Ovary (tissue), 9 donors: ENCODE results near the gene C18orf32. TPM values are rescaled to one million over a fixed set of nuclear protein-coding genes. Genes with fewer than 3 reads are reported as not detected.
"Not testable (repeated sequence)": the region's sequence is repeated elsewhere in the genome, so short reads cannot be mapped to it uniquely, and the experiment has no call there.

Experiments used
- DNase-seq, 5 donors: peaks; one replicate each; pipeline ENCODE4 v3.0.0-alpha.2; 2019 to 2020
- H3K27ac ChIP-seq, 2 donors: fragments of 200-600 bp; one replicate each; pipeline versions ENCODE4 v1.5.1 to v1.8.0; 2019 to 2022
- H3K27me3 ChIP-seq: fragments of 200-600 bp; one replicate; pipeline ENCODE4 v1.8.0; 2022
- H3K36me3 ChIP-seq: fragments of 200-600 bp; sonication (generic); one replicate; pipeline ENCODE4 v1.5.1; 2019
- H3K4me1 ChIP-seq: one replicate; pipeline ENCODE4 v1.8.1; 2013; ENCODE audit warnings: mild to moderate bottlenecking, moderate library complexity; ENCODE audit not compliant: insufficient read depth
- H3K4me3 ChIP-seq: fragments of 200-600 bp; sonication (generic); one replicate; pipeline ENCODE4 v1.5.1; 2017
- H3K9me3 ChIP-seq, 2 donors: fragments of 200-600 bp in 1 of 2; sonication (generic) in 1 of 2; one replicate each; pipeline versions ENCODE4 v1.5.1 to v1.8.1; 2013 to 2019; ENCODE audit warnings: mild to moderate bottlenecking in 1 of 2, moderate library complexity in 1 of 2
- CTCF ChIP-seq, 3 donors: fragments of 450-650 bp in 2 of 3; fragments of 200-600 bp in 1 of 3; IDR thresholded peaks; one replicate each; pipeline versions ENCODE4 v1.5.1 to v1.8.0; 2016 to 2022; ENCODE audit warnings: antibody characterized with exemption in 3 of 3, mild to moderate bottlenecking in 1 of 3
- EP300 ChIP-seq: sonication (generic); formaldehyde crosslinking; IDR thresholded peaks from one replicate; pipeline ENCODE4 v1.6.1; 2017; ENCODE audit warnings: antibody characterized with exemption
- POLR2A ChIP-seq: fragments of 450-650 bp; IDR thresholded peaks from one replicate; pipeline ENCODE4 v1.6.1; 2017; ENCODE audit warnings: antibody characterized with exemption, mild to moderate bottlenecking, moderate library complexity
- WGBS, 3 donors: extraction: QIAGEN DNeasy Blood & Tissue Kit in 1 of 3; methylation state at CpG; one replicate each; pipeline versions ENCODE4 v1.1.5 to v1.1.7; 2013 to 2017; 5-methylcytosine and 5-hydroxymethylcytosine counted together
- intact Hi-C, 4 donors: fragments of 100-400 bp; cut with DNase I; formaldehyde crosslinking; loops; one replicate each; pipeline versions ENCODE4 v1.11.0 to v1.15.1; 2022 to 2023
- polyA plus RNA-seq, 2 donors: library from polyadenylated mRNA; stranded (reverse); fragments of 200-250 nt in 1 of 2; fragments of 350-450 nt in 1 of 2; fragmentation: Illumina TruSeq in 1 of 2; extraction: RNeasy Lipid Tissue Mini Kit (QIAGEN cat#74804) in 1 of 2; gene quantifications; one replicate each; pipeline ENCODE4 v1.2.3, GENCODE V29; 2013 to 2014
- total RNA-seq, 7 donors: library from RNA; depleted of rRNA in 2 of 7; stranded (reverse); fragments of >200 nt in 2 of 7; fragmentation: NEBNext Ultra II Directional in 3 of 7; extraction: Animal tissue kit (Norgen Biotek cat#: 25700) in 3 of 7; gene quantifications; one replicate each; pipeline versions ENCODE4 v1.1.0 to v1.2.4, GENCODE V29; 2016 to 2023
- donor health status: DM: no; HTN: no; CAD: no; lungs with moderate emphysema.
- donor health status: DM: no; HTN: no; CAD: no.
- donor health status: Bipolar disorder and iron deficiency.
- donor health status: DM: yes; HTN: yes; CAD: no.
- donor health status: DM: no; HTN: no; CAD: no.
- donor health status: DM: yes; HTN: yes; CAD: no.

Gene C18orf32
- total and polyA plus RNA-seq, 9 donors: 35.4 to 81.3 (median 49.8) TPM

GRCh38 chr18:49527631-49528327 is 40.7 kb upstream of the C18orf32 start:
- Histone ChIP-seq H3K36me3 (no peaks in the 10 kb centered on the region), H3K9me3 (no peaks in the 10 kb centered on the region), H3K4me1 (no peaks in the 10 kb centered on the region), H3K27me3 (no peaks in the 10 kb centered on the region), H3K4me3 (no peak overlapping the region), H3K27ac (no peak overlapping the region)
- no peak for TF ChIP-seq POLR2A
- no peak for TF ChIP-seq EP300
- no peak for TF ChIP-seq CTCF (IDR thresholded peaks at IDR 0.05)
- WGBS, 3 donors: 56 to 65% (median 63%) methylated on average over 8 of the region's 8 CpGs
- DNase-seq: no peak
- intact Hi-C loops: no loop called here

- Histone ChIP-seq H3K27me3 (no peaks in the 10 kb centered on the region), H3K27ac (no peak overlapping the region), H3K4me3 (no peak overlapping the region), H3K36me3 (no peaks in the 10 kb centered on the region), H3K4me1 (no peaks in the 10 kb centered on the region), H3K9me3 (no peaks in the 10 kb centered on the region)
- WGBS, 3 donors: 96 to 100% (median 99%) methylated on average over 2 of the region's 2 CpGs
- DNase-seq: no peak
- TF ChIP-seq EP300 (no peak), POLR2A (no peak), CTCF (IDR thresholded peaks at IDR 0.05) (no peak)
- intact Hi-C loops: no loop called here
These were observed 38.9 kb upstream of the C18orf32 start for GRCh38 chr18:49525981-49526380.

GRCh38 chr18:49524951-49525350 is 37.9 kb upstream of the C18orf32 start:
- no peak for DNase-seq
- no peaks in the 10 kb centered on the region for H3K36me3 ChIP-seq
- no peak overlapping the region for H3K27ac ChIP-seq
- WGBS, 3 donors: 98 to 100% (median 100%) methylated on average over 2 of the region's 2 CpGs
- TF ChIP-seq CTCF (IDR thresholded peaks at IDR 0.05) (no peak), EP300 (no peak), POLR2A (no peak)
- no peaks in the 10 kb centered on the region for H3K4me1 ChIP-seq
- H3K9me3 ChIP-seq: no peaks in the 10 kb centered on the region
- no peak overlapping the region for H3K4me3 ChIP-seq
- H3K27me3 ChIP-seq: no peaks in the 10 kb centered on the region
- intact Hi-C loops: no loop called here

- no peaks in the 10 kb centered on the region for H3K36me3 ChIP-seq
- no peak overlapping the region for H3K27ac ChIP-seq
- TF ChIP-seq POLR2A: no peak
- WGBS, 3 donors: 95 to 97% (median 97%) methylated on average over 2 of the region's 2 CpGs
- intact Hi-C loops: no loop called here
- no peaks in the 10 kb centered on the region for H3K27me3 ChIP-seq
- no peaks in the 10 kb centered on the region for H3K4me1 ChIP-seq
- H3K4me3 ChIP-seq: no peak overlapping the region
- no peaks in the 10 kb centered on the region for H3K9me3 ChIP-seq
- no peak for DNase-seq
These were observed 37.3 kb upstream of the C18orf32 start for GRCh38 chr18:49524349-49524748.

GRCh38 chr18:49523580-49524093 is 36.6 kb upstream of the C18orf32 start:
- H3K27me3 ChIP-seq, H3K36me3 ChIP-seq: not testable (repeated sequence)
- 95% methylated on average over 7 of the region's 7 CpGs for WGBS, 3 donors

More at GRCh38 chr18:49523580-49524093, 36.6 kb upstream of the C18orf32 start:
- intact Hi-C loops, H3K27ac ChIP-seq, DNase-seq, H3K4me3 ChIP-seq, H3K9me3 ChIP-seq, H3K4me1 ChIP-seq: not testable (repeated sequence)
